GM19351 (cell line): ENCODE measurements around the gene MTURN.

ENCODE experiments used
- ATAC-seq: cut with Tn5 transposase; IDR thresholded peaks from one replicate; pipeline ENCODE4 v1.9.1; 2021; ENCODE audit warnings: mild to moderate bottlenecking, moderate library complexity; ENCODE audit not compliant: unreplicated experiment

Gene MTURN

GRCh38 chr7:30135301-30136116, 723 bp downstream of the MTURN start:
- peak; percentile 30 for ATAC-seq

DNA sequence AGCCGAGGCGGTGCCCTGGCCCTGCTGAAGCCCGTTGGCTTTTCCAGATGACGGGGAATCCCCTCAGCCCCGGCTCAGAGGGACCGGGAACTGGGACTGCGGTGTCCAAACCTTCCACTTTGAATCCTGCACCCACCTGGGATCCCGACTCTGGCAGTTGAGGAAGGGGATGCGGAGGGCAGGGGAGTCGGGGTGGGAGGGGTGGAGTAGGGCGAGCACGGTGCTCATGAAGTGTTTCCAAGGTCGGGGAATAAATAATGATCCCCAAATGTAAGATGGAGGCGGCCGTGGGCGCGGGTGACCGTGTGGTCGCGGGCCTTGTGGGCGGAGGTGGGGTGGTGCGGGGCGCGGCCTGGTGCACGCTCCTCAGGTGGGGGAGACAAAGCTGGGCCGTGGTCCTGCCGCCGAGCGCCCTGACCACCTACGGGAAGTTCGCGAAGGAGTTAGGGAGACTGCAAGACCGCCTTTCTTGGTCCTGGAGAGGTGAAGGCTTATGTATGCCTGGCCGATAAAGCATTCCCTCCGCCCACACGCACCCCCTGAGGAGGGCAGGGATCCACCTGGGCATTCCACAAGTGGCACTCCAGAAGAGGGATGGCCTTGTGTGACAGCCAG, 1.4 kb downstream of the MTURN start:
- ATAC-seq: no peak

GRCh38 chr7:30136743-30137485, 2.1 kb downstream of the MTURN start:
- no peak for ATAC-seq

- no peak for ATAC-seq
Measured at GRCh38 chr7:30139836-30140384, 5.1 kb downstream of the MTURN start.

DNA sequence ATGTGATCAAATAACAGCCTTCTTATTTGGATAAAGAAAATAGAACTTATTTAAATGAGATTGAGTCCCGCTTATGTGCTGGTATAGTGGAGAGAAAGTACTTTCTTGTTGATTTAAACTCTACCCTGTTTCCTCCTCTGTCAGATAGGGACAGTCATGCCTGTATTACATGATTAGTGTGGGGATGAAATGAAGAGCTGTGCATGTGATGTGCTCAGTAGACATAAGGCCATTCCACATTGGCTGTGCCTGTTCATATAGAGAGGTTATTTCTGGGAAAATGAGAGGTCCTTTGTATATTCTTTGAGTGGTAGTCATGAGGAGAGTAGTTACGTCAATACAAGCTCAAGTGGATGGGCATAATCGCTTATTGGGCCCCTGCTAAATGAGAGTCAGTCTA, 5.7 kb downstream of the MTURN start:
- ATAC-seq: no peak

DNA sequence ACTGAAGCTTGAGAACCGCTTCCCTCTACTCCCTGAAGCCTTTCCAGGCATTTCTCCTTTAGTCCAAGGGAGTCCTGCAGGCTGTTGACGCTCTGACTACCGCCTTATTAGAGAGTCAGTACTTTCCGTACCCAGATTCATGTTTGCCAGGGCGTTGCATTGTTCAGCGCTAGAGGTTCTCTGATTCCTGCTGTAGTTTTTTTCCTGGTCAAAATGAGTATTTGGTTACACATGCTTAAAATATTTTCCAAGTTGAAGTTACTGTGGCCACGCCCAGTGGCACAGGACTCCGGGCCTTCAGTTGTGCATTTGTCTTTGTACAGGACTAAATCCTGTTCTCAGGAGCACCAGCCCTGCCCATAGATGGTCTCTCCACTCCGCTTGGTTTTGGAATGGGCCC, 7.9 kb downstream of the MTURN start:
- no peak for ATAC-seq

DNA sequence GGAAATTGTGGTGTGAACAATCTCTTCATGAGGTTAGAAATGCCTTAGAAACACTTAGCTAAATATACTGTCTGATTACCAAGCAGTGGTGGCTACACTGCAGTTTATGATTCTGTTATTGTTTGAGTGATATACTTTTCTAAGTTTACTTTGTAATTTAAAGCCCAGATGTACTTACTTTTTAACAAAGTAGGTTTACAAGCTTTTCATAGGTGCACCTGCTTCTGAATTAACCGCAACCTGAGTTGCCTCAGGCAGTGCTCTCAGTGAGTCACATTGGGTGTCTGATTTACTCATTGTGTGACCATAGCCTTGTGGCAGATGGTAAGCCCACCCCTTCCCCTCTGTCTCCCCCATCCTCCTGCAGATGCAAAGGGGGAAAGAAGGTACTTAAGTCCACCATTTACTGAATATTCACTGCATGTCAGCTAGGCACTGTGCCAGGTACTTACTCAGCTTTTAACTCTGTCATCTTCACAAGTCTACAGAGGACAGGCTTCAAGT, 9.0 kb downstream of the MTURN start:
- ATAC-seq: no peak

DNA sequence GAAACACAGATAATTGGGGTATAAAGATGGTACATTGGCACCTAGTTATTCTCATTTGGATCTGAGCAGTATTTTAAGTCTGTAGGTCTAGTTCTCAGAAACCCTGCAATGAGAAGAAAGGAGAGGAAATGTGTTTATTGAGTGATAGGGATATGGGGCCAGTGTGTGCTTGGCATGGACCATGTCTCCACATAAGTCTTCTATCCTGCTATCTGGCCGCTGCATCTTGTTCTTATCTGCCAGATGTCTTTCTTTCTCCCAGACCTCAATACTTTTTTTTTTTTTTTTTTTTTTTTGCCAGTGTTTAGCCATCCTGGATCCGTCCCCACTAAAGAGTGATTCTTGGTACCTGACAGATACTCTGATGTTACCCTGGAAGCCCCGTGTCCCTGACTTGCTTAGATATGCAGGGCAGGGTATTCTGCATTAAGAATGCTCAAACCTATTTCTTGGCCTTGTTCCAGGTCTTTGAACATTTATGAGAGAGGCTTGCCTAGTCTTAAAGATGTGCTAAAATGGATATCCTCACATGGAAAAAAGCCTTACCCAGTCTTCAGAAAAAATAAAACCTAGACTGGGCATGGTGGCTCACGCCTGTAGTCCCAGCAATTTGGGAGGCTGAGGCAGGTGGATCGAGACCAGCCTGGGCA, 10.0 kb downstream of the MTURN start:
- ATAC-seq: no peak

- ATAC-seq: no peak
Measured at GRCh38 chr7:30145426-30145970, 10.7 kb downstream of the MTURN start.

- ATAC-seq: no peak
Measured at GRCh38 chr7:30146127-30146612, 11.4 kb downstream of the MTURN start.

DNA sequence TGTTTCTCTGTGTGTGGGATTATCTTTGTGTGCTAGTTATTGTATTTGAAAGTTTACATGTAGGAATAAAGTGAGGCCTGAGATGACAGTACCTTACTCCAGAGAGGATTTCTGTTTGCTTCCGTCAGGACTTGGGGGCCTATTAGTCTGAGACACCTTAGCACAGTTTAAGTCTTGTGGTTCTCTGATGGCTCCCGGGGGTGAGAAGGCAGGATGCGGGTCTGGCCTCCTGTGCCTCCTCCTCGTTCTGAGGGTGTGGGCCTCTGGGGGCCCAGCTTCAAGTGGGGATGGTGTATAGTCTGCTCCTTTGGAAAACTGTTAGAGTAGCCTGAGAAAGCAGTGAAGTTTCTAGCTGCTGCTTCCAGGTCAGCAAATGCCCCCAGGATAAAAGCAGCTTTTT, 12.4 kb downstream of the MTURN start:
- no peak for ATAC-seq

DNA sequence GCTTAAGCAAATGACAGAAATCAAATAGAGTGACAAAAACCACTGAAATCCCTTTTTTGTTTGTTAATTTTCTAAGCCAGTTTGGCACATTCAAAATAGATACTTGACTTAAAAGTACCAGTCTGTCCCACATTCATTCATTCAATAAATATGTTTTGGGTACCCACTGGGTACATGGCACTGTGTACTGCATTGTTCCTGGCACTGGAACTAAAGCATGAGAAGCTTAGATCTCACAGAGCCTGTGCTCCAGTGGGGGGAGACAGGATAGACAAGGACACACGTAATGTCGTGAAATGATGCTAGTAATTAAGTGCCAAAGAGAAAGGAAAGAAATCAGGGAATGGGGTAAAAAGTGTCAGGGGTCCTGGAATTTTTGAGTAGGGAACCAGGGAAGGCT, 13.0 kb downstream of the MTURN start:
- ATAC-seq: no peak

GRCh38 chr7:30148426-30148825, 13.6 kb downstream of the MTURN start:
- no peak for ATAC-seq

DNA sequence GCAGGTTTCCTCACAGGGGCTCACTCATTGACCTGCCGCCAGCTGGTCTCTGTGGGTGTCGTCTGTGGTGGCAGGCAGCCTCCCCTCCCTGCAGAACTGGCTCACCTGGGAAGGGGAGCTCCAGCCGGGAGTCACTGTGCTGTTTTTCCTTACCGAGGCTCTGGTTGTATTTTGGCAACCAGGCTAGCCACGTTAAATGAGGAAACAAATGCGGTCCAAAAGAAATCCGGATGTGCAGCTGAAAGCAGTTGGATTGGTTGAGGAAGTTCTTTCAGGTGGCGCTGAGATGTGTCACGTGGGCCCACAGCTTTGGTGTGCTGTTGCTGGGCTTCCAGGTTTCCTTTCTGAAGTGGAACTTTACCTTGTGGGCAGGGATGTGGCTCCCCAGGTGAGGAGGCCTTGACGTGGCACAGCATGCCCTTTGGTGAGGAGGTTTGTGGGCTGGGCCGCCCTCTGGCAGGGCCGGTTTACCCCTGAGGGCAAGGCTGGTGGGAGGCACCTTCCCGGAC, 14.2 kb downstream of the MTURN start:
- ATAC-seq: no peak

GRCh38 chr7:30149640-30150272, 15.0 kb downstream of the MTURN start:
- no peak for ATAC-seq

- ATAC-seq: no peak
Measured at GRCh38 chr7:30150711-30151110, 15.9 kb downstream of the MTURN start.

DNA sequence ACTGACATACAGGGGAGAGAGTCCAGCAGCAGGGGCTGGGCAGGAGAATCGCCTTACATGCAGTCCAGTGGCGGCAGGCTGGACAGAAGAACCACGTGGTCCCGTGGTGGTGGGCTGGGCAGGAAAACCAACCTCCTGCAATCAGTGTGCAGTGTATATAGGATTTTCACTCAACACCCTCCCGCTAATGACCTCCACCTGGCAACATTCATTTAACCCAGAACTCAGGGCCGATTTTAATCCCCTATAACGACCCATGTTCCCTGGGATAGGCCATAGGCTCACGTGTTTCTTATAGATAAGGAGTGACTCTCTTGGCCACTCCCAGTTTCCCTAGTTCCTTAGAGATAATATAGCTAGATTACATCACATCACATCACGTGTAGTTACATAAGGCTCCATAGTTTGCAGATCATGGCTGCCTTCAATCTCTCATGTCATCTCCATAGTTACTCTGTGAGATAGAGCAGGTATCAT, 19.4 kb downstream of the MTURN start:
- ATAC-seq: no peak

DNA sequence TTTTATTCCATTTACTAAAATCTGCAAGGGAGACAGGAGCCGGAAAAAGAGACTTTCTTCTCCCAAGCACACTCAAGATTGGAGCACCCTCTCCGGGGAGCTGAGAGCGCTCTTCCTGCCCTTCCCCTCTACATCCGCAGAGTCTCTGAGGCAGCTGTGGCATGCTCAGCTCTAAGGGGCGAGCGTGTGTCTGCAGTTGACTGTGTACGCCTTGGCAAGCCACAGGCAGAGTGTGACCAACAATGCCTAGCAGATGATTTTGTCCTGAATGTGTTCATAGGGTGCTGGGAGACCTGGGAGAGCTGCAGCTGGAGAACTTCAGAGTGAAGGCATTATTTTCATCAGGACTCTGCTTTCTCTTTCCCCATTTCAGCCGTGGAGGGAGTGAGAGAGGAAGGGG, 20.7 kb downstream of the MTURN start:
- ATAC-seq: no peak

DNA sequence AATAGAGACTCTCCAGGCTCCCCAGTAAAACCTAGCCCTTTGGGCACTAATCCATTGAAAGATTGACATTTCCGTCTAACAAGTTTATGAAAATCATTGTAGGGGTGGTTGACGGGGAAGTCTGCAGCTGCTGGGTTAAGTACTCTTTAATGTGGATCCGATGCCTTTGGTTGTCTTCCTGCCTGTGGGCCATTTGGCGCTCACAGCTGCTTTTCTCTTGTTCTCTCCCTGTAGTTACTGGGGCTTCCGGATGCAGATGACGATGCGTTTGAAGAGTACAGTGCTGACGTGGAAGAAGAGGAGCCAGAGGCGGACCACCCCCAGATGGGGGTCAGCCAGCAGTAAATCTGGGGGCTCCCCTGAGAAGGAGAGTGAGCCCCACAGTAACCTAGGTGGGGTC, 22.4 kb downstream of the MTURN start:
- no peak for ATAC-seq

GRCh38 chr7:30159163-30159562, 24.4 kb downstream of the MTURN start:
- ATAC-seq: no peak
